ENCODE results near the gene LBH. TPM values are rescaled to one million over a fixed set of nuclear protein-coding genes. Genes with fewer than 3 reads are reported as not detected.

The LBH gene
- total and polyA plus RNA-seq, 12 donors: 35.9 to 204 (median 149) TPM

DNA sequence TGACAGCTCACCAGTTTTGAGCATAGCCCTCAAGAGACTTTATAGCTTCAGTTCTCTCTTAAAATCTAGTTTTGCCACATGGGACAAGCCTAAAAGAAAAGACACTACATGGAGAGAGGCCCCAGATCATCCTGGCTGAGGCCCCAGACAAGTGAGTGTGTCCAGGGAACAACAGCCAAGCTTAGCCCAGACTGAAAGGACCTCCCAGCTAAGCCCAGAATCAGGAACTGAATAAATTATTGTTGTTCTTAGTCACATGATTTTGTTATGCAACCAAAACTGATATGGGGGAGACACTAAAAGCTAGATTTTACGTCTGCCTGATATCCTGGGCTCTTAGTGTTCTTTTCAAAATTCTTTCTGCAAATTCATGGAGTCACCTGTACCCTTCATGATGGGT lies 29.3 kb upstream of the LBH start:
- intact Hi-C loops (cut with DNase I): loop anchor here in 3 of 10 donors (5.0 to 10.0 kb wide), 2 partner anchors 35 to 273 kb away; no protein-coding TSS in a partner anchor
- H3K27ac ChIP-seq: peak overlapping the region in 6 of 10 donors; percentile 36 to 72 (median 56)

DNA sequence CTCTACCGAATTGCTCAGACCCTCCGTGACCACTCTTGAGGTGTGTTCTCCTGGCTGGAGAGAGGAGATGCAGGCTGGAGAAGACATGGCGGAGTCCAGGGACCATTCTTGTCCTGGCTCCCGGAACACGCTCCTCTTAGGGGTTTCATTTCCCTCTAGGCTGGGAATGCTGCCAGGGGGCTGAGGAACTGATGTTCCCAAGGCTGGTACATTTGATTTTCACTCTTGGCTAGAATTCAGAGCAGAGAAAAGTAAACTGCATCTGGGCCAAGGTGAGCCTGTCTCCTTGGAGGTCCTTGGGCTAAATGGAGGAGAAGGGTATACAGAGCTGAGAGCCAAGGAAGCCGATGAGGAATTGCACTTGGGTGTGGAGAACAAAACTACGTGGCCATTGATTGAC lies 28.2 kb upstream of the LBH start:
- no peak for TF ChIP-seq CTCF (IDR thresholded peaks at IDR 0.05)
- Histone ChIP-seq H3K27me3 (no peaks in the 10 kb centered on the region), H3K9me3 (no peaks in the 10 kb centered on the region), H3K36me3 (no peaks in the 10 kb centered on the region), H3K4me3 (no peak overlapping the region), H3K27ac (peak overlapping the region in 1 of 10 donors; percentile 4), H3K4me1 (peaks cover 0 to 29% (median 8%) of the 10 kb centered on the region in 9 donors)
- 84 to 94% methylated on average over 7 of the region's 7 CpGs for WGBS, 2 donors
- intact Hi-C loops (cut with DNase I): loop anchor here in 3 of 10 donors (5.0 to 10.0 kb wide), 2 partner anchors 36 to 272 kb away; no protein-coding TSS in a partner anchor
- no peak for ATAC-seq
- DNase-seq: no peak

More for the DNA sequence above, 29.3 kb upstream of the LBH start:
- Histone ChIP-seq H3K9me3 (no peaks in the 10 kb centered on the region), H3K4me1 (peaks cover 0 to 29% (median 8%) of the 10 kb centered on the region in 9 donors), H3K27me3 (no peaks in the 10 kb centered on the region), H3K36me3 (no peaks in the 10 kb centered on the region), H3K4me3 (no peak overlapping the region)
- ATAC-seq (peak; percentile 49 to 90 (median 83)), DNase-seq (peak; percentile 28 to 44)
- WGBS, 2 donors: 15 to 19% methylated on average over 1 of the region's 1 CpG
- no peak for TF ChIP-seq CTCF (IDR thresholded peaks at IDR 0.05)

GRCh38 chr2:30204281-30204680 lies 27.1 kb upstream of the LBH start:
- no peaks in the 10 kb centered on the region for H3K27me3 ChIP-seq
- DNase-seq: no peak
- H3K9me3 ChIP-seq: no peaks in the 10 kb centered on the region
- H3K27ac ChIP-seq: peak overlapping the region in 4 of 10 donors; percentile 16 to 47 (median 44)
- H3K36me3 ChIP-seq: no peaks in the 10 kb centered on the region
- no peak for TF ChIP-seq CTCF (IDR thresholded peaks at IDR 0.05)
- H3K4me3 ChIP-seq: no peak overlapping the region
- WGBS, 2 donors: 87 to 97% methylated on average over 4 of the region's 4 CpGs
- no peak for ATAC-seq
- intact Hi-C loops (cut with DNase I): loop anchor here in 3 of 10 donors (2.0 to 10.0 kb wide), 3 partner anchors 37 to 503 kb away; no protein-coding TSS in a partner anchor
- peaks cover 3 to 36% (median 15%) of the 10 kb centered on the region in 9 donors for H3K4me1 ChIP-seq

DNA sequence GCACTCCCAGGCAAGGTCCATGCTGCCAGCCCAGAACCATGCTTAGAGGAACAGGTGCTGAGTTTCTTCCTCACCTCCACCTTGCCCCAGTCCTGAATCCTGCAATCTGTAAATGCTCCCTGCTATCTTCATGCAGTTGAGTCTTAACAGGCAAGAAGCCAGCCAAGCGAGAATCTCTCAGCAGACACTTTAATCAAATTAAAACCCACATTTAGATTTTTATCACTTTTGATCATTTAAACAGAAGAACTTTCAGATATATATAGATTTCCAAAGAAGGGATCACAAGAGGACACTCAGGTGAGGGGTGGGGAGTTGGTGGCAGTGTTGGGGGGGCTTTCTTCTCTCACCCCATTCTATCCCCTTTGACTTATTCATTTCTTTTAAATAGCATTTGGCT lies 25.9 kb upstream of the LBH start:
- TF ChIP-seq CTCF (IDR thresholded peaks at IDR 0.05): no peak
- H3K4me3 ChIP-seq: no peak overlapping the region
- H3K4me1 ChIP-seq: peaks cover 3 to 36% (median 15%) of the 10 kb centered on the region in 9 donors
- H3K9me3 ChIP-seq: no peaks in the 10 kb centered on the region
- H3K27ac ChIP-seq: no peak overlapping the region
- DNase-seq (no peak), ATAC-seq (no peak)
- H3K27me3 ChIP-seq: no peaks in the 10 kb centered on the region
- intact Hi-C loops (cut with DNase I): loop anchor here in 8 of 10 donors (2.0 to 10.0 kb wide), 6 partner anchors 33 to 502 kb away; no protein-coding TSS in a partner anchor
- H3K36me3 ChIP-seq: no peaks in the 10 kb centered on the region
- WGBS, 2 donors: 73 to 77% methylated on average over 1 of the region's 1 CpG
